Effector CD8-positive, alpha-beta T cell (primary cell): ENCODE measurements around the gene OR2Z1.

Source experiments
- DNase-seq: peaks from one replicate; lab custom pipeline; 2025; lab: John Stamatoyannopoulos, UW
- total RNA-seq, 4 experiments: gene quantifications; one replicate each; lab custom pipeline; 2026; lab: John Stamatoyannopoulos, UW

The OR2Z1 gene
- 0 reads per million in 4 experiments for total RNA-seq

- no peak for DNase-seq
Observed at GRCh38 chr19:8721334-8721733, at the start of gene OR2Z1. Gene OR2Z1 (plus strand): TSS chr19:8721634. CDS start chr19:8731029, 9,395 bp downstream.

GRCh38 chr19:8673276-8673891 is 48.0 kb upstream of the OR2Z1 start:
- no peak for DNase-seq

GRCh38 chr19:8675066-8675465 is 46.4 kb upstream of the OR2Z1 start:
- no peak for DNase-seq

GRCh38 chr19:8678244-8678807 is 43.1 kb upstream of the OR2Z1 start:
- no peak for DNase-seq

- no peak for DNase-seq
Observed at GRCh38 chr19:8680676-8681344, 40.6 kb upstream of the OR2Z1 start.

GRCh38 chr19:8681345-8682029 is 39.9 kb upstream of the OR2Z1 start:
- DNase-seq: no peak

- DNase-seq: no peak
Observed at GRCh38 chr19:8682472-8682871, 39.0 kb upstream of the OR2Z1 start.

- no peak for DNase-seq
Observed at GRCh38 chr19:8682931-8683330, 38.5 kb upstream of the OR2Z1 start.

GRCh38 chr19:8684001-8684902 is 37.2 kb upstream of the OR2Z1 start:
- no peak for DNase-seq

- DNase-seq: no peak
Observed at GRCh38 chr19:8686549-8686948, 34.9 kb upstream of the OR2Z1 start.

- no peak for DNase-seq
Observed at GRCh38 chr19:8688930-8689329, 32.5 kb upstream of the OR2Z1 start.

GRCh38 chr19:8690753-8691539 is 30.5 kb upstream of the OR2Z1 start:
- DNase-seq: no peak

GRCh38 chr19:8695501-8695900 is 25.9 kb upstream of the OR2Z1 start:
- DNase-seq: no peak

- DNase-seq: no peak
Observed at GRCh38 chr19:8695911-8696310, 25.5 kb upstream of the OR2Z1 start.

GRCh38 chr19:8696993-8697392 is 24.4 kb upstream of the OR2Z1 start:
- DNase-seq: no peak

- no peak for DNase-seq
Observed at GRCh38 chr19:8697671-8698432, 23.6 kb upstream of the OR2Z1 start.

- DNase-seq: no peak
Observed at GRCh38 chr19:8698433-8699063, 22.9 kb upstream of the OR2Z1 start, which contains the start of gene ACTL9. Gene ACTL9 (minus strand): TSS chr19:8698795. CDS start chr19:8698701, 94 bp downstream.

GRCh38 chr19:8699908-8700307 is 21.5 kb upstream of the OR2Z1 start:
- no peak for DNase-seq

GRCh38 chr19:8700956-8701355 is 20.5 kb upstream of the OR2Z1 start:
- no peak for DNase-seq

- no peak for DNase-seq
Observed at GRCh38 chr19:8702350-8702749, 19.1 kb upstream of the OR2Z1 start.
